Tibial nerve (tissue), 4 donors: Measurements from ENCODE around the gene GMEB1.

Source experiments
- CTCF ChIP-seq, 5 experiments: fragments of 200-600 bp in 3 of 5; fragments of 450-650 bp in 2 of 5; sonication (generic) in 3 of 5; IDR thresholded peaks; one replicate each; pipeline ENCODE4 v1.5.1; 2016 to 2019; ENCODE audit warnings: antibody characterized with exemption in 5 of 5, mild to moderate bottlenecking in 3 of 5, moderate library complexity in 2 of 5
- EP300 ChIP-seq, 2 donors: sonication (generic); formaldehyde crosslinking; IDR thresholded peaks; one replicate each; pipeline ENCODE4 v1.6.1; 2017; ENCODE audit warnings: antibody characterized with exemption in 2 of 2, mild to moderate bottlenecking in 1 of 2

DNA sequence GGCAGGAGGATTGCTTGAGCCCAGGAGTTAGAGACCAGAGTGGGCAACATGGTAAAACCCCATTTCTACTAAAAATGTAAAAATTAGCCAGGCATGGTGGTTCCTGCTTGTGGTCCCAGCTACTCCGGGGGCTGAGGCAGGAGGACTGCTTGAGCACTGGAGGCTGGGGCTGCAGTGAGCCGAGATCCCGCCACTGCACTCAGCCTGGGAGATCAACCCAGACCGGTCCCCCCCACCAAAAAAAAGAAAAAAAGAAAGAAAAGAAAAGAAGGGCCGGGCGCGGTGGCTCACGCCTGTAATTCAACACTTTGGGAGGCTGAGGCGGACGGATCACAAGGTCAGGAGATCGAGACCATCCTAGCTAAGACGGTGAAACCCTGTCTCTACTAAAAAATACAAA is 1.8 kb upstream of the GMEB1 start:
- TF ChIP-seq EP300 (IDR thresholded peaks at IDR 0.05) (no peak), CTCF (IDR thresholded peaks at IDR 0.05) (no peak)
